Neural cell (in vitro differentiated cells): ENCODE measurements around the gene APOD.
"Not testable (repeated sequence)": the region's sequence is repeated elsewhere in the genome, so short reads cannot be mapped to it uniquely, and the experiment has no call there.

Experiments used
- EZH2 ChIP-seq: fragments of 200-600, 300-800 bp; shearing (Covaris generic), sonication (generic); IDR thresholded peaks from 2 replicates; pipeline ENCODE4 v1.6.1; 2014; ENCODE audit warnings: antibody characterized with exemption, low read length, borderline replicate concordance, mild to moderate bottlenecking; ENCODE audit not compliant: insufficient read depth, poor library complexity, severe bottlenecking
- POLR2AphosphoS5 ChIP-seq: IDR thresholded peaks from 2 replicates; pipeline ENCODE4 v1.6.1; 2012
- TF ChIP-seq, protein P1 (sequence below): fragments of 450-650 bp; IDR thresholded peaks from 2 replicates; pipeline ENCODE4 v1.5.1; 2014; ENCODE audit warnings: antibody characterized with exemption, mild to moderate bottlenecking, moderate library complexity; ENCODE audit not compliant: poor library complexity, severe bottlenecking
- TF ChIP-seq, protein P2 (sequence below): IDR thresholded peaks from 2 replicates; pipeline ENCODE4 v1.6.1; 2012; ENCODE audit warnings: borderline replicate concordance

DNA sequence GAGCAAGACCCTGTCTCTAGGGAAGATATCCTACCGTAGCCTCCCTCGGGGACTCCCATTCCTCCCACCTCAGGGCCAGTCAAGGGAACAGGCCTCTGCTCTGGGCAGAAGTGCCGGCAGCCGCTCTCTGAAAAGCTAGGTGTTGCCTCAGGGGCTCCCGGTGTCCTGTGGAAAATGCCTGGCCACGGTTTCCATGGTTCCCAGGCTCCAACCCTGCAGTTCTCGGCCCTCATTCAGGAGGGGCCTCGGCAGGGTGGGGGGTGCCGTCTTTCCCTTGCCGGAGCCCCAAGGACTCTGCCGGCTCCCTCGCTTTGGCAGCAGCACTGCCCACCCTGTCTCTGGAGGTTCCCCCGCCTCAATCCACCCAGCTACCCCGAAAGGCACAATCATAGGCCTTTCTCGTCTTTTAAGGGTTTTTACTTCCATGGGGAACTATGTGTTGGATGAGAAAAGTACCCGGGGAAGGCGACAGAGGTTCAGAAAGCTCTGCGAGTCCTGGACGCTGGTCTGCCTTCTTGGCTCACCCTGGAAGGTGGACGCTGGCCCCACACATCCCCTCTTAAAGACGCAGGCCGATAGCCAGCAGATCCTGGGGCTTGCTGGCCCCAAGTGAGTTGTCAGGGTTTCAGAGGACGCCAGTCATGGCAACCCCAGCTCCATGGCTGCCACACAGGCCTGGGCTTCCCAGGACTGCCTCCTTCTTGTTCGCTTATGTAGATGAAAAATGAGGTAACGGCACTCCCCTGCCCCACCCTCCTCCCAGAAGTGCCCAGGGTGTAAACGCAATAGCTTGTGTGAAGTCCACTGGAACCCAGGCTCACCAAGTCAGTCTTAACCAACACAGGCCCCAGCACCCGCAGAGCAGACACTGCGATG lies 34.3 kb upstream of the APOD start:
- not testable (repeated sequence) for TF ChIP-seq POLR2AphosphoS5, EZH2
- TF ChIP-seq, protein P1, sequence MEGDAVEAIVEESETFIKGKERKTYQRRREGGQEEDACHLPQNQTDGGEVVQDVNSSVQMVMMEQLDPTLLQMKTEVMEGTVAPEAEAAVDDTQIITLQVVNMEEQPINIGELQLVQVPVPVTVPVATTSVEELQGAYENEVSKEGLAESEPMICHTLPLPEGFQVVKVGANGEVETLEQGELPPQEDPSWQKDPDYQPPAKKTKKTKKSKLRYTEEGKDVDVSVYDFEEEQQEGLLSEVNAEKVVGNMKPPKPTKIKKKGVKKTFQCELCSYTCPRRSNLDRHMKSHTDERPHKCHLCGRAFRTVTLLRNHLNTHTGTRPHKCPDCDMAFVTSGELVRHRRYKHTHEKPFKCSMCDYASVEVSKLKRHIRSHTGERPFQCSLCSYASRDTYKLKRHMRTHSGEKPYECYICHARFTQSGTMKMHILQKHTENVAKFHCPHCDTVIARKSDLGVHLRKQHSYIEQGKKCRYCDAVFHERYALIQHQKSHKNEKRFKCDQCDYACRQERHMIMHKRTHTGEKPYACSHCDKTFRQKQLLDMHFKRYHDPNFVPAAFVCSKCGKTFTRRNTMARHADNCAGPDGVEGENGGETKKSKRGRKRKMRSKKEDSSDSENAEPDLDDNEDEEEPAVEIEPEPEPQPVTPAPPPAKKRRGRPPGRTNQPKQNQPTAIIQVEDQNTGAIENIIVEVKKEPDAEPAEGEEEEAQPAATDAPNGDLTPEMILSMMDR: not testable (repeated sequence)
- TF ChIP-seq, protein P2, sequence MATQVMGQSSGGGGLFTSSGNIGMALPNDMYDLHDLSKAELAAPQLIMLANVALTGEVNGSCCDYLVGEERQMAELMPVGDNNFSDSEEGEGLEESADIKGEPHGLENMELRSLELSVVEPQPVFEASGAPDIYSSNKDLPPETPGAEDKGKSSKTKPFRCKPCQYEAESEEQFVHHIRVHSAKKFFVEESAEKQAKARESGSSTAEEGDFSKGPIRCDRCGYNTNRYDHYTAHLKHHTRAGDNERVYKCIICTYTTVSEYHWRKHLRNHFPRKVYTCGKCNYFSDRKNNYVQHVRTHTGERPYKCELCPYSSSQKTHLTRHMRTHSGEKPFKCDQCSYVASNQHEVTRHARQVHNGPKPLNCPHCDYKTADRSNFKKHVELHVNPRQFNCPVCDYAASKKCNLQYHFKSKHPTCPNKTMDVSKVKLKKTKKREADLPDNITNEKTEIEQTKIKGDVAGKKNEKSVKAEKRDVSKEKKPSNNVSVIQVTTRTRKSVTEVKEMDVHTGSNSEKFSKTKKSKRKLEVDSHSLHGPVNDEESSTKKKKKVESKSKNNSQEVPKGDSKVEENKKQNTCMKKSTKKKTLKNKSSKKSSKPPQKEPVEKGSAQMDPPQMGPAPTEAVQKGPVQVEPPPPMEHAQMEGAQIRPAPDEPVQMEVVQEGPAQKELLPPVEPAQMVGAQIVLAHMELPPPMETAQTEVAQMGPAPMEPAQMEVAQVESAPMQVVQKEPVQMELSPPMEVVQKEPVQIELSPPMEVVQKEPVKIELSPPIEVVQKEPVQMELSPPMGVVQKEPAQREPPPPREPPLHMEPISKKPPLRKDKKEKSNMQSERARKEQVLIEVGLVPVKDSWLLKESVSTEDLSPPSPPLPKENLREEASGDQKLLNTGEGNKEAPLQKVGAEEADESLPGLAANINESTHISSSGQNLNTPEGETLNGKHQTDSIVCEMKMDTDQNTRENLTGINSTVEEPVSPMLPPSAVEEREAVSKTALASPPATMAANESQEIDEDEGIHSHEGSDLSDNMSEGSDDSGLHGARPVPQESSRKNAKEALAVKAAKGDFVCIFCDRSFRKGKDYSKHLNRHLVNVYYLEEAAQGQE: not testable (repeated sequence)
